ENCODE measurements around the gene ARMH1. TPM values are rescaled to one million over a fixed set of nuclear protein-coding genes. Genes with fewer than 3 reads are reported as not detected.

Gene ARMH1
- polyA plus RNA-seq, 1 of the 3 experiments (the other 2 are of a cell fraction): 6.6 TPM

- Histone ChIP-seq H3K27me3 (ENCODE audit: insufficient read depth) (no peaks in the 10 kb centered on the region), H3K4me2 (peak overlapping the region; percentile 50; the same call in 1 of the 2 replicates), H3K9me2 (no peaks in the 10 kb centered on the region), H4K20me1 (ENCODE audit: insufficient read depth) (no peaks in the 10 kb centered on the region), H3K27ac (ENCODE audit: low read depth in 2 of 2, low read length in 1 of 2) (peak overlapping the region; percentile 12 to 81; a peak in 3 of 4 replicates), H3K79me2 (ENCODE audit: insufficient read depth) (no peaks in the 10 kb centered on the region), H3K9me3 (no peaks in the 10 kb centered on the region), H3F3A (replicated peaks; ENCODE audit: insufficient read depth) (peaks cover 16% of the 10 kb centered on the region), H3K9ac (peak overlapping the region; percentile 63; the same call in 1 of the 2 replicates), H2AFZ (ENCODE audit: low read depth) (peak overlapping the region; percentile 46; the same call in 1 of the 2 replicates), H3K4me3 (ENCODE audit: low read depth in 2 of 2, low read length in 1 of 2) (no peak overlapping the region; a peak in 1 of 4 replicates), H3K36me3 (replicated peaks in 1 of 2; ENCODE audit: control insufficient read depth in 1 of 2, insufficient read depth in 2 of 2, low read length in 1 of 2) (no peaks in the 10 kb centered on the region), H3K4me1 (ENCODE audit: control insufficient read depth in 1 of 2, insufficient read depth in 2 of 2, low read depth in 1 of 2, low read length in 1 of 2) (no peaks in the 10 kb centered on the region)
- ChIA-PET POLR2A (interaction anchor here (0.6 to 0.8 kb wide), 2 partner anchors 10 to 97 kb away, joined by 3 read pairs; no protein-coding TSS in a partner anchor), CTCF (interaction anchor here (1.2 kb wide), 1 partner anchor 14 kb away, joined by 5 read pairs; no protein-coding TSS in a partner anchor)
- 42% methylated on average over 14 of the region's 14 CpGs for WGBS (ENCODE audit: low lambda C conversion rate)
- peak; percentile 43 for DNase-seq
- TF ChIP-seq ELF1 (IDR thresholded peaks at IDR 0.05) (peak; percentile 34; the same call in 1 of the 2 replicates), RXRA (IDR thresholded peaks at IDR 0.05; ENCODE audit: borderline replicate concordance, low read depth) (peak; percentile 38; the same call in 1 of the 2 replicates), SMC3 (IDR thresholded peaks at IDR 0.05; ENCODE audit: low read depth, low read length) (no peak), FOSL2 (IDR thresholded peaks at IDR 0.05; ENCODE audit: borderline replicate concordance, low read depth) (peak; percentile 40; the same call in 1 of the 2 replicates), GABPA (IDR thresholded peaks at IDR 0.05; ENCODE audit: low read depth) (no peak), ZBTB33 (IDR thresholded peaks at IDR 0.05; ENCODE audit: borderline replicate concordance, low read depth) (peak; percentile 93), RAD21 (IDR thresholded peaks at IDR 0.05; ENCODE audit: low read length) (no peak), JUND (IDR thresholded peaks at IDR 0.05) (peak; percentile 71), GATA2 (CRISPR knock-in tag; IDR thresholded peaks at IDR 0.05) (no peak), SIN3A (IDR thresholded peaks at IDR 0.05; ENCODE audit: borderline replicate concordance, low read depth, low read length) (peak; percentile 100), YY1 (IDR thresholded peaks at IDR 0.05; ENCODE audit: low read depth) (no peak; the same call in 1 of the 2 replicates), MEF2A (IDR thresholded peaks at IDR 0.05; ENCODE audit: borderline replicate concordance, low read depth) (no peak), NFIC (IDR thresholded peaks at IDR 0.05; ENCODE audit: borderline replicate concordance) (0 out of 2 replicates have a peak, but pooled peaks have one; percentile 34), MXI1 (IDR thresholded peaks at IDR 0.05; ENCODE audit: low read depth, low read length) (no peak), RFX5 (IDR thresholded peaks at IDR 0.05; ENCODE audit: low read length) (no peak), TCF12 (IDR thresholded peaks at IDR 0.05) (peak; percentile 42; the same call in 1 of the 2 replicates), TEAD4 (IDR thresholded peaks at IDR 0.05; ENCODE audit: borderline replicate concordance, insufficient read depth) (peak; percentile 61; the same call in 1 of the 2 replicates), USF2 (IDR thresholded peaks at IDR 0.05; ENCODE audit: borderline replicate concordance, low read depth, low read length) (no peak), POLR2AphosphoS5 (IDR thresholded peaks at IDR 0.05; ENCODE audit: low read depth, low read length) (peak; percentile 100), RCOR1 (IDR thresholded peaks at IDR 0.05; ENCODE audit: low read length) (no peak), MAX (IDR thresholded peaks at IDR 0.05; ENCODE audit: low read depth) (peak; percentile 41; the same call in 1 of the 2 replicates), TAF1 (IDR thresholded peaks at IDR 0.05; ENCODE audit: borderline replicate concordance, low read depth, low read length) (no peak; the same call in 1 of the 2 replicates)
- TF ChIP-seq, protein P1, sequence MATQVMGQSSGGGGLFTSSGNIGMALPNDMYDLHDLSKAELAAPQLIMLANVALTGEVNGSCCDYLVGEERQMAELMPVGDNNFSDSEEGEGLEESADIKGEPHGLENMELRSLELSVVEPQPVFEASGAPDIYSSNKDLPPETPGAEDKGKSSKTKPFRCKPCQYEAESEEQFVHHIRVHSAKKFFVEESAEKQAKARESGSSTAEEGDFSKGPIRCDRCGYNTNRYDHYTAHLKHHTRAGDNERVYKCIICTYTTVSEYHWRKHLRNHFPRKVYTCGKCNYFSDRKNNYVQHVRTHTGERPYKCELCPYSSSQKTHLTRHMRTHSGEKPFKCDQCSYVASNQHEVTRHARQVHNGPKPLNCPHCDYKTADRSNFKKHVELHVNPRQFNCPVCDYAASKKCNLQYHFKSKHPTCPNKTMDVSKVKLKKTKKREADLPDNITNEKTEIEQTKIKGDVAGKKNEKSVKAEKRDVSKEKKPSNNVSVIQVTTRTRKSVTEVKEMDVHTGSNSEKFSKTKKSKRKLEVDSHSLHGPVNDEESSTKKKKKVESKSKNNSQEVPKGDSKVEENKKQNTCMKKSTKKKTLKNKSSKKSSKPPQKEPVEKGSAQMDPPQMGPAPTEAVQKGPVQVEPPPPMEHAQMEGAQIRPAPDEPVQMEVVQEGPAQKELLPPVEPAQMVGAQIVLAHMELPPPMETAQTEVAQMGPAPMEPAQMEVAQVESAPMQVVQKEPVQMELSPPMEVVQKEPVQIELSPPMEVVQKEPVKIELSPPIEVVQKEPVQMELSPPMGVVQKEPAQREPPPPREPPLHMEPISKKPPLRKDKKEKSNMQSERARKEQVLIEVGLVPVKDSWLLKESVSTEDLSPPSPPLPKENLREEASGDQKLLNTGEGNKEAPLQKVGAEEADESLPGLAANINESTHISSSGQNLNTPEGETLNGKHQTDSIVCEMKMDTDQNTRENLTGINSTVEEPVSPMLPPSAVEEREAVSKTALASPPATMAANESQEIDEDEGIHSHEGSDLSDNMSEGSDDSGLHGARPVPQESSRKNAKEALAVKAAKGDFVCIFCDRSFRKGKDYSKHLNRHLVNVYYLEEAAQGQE (IDR thresholded peaks at IDR 0.05; ENCODE audit: low read depth, low read length): peak; percentile 67; the same call in 1 of the 2 replicates
- TF ChIP-seq, protein P2, sequence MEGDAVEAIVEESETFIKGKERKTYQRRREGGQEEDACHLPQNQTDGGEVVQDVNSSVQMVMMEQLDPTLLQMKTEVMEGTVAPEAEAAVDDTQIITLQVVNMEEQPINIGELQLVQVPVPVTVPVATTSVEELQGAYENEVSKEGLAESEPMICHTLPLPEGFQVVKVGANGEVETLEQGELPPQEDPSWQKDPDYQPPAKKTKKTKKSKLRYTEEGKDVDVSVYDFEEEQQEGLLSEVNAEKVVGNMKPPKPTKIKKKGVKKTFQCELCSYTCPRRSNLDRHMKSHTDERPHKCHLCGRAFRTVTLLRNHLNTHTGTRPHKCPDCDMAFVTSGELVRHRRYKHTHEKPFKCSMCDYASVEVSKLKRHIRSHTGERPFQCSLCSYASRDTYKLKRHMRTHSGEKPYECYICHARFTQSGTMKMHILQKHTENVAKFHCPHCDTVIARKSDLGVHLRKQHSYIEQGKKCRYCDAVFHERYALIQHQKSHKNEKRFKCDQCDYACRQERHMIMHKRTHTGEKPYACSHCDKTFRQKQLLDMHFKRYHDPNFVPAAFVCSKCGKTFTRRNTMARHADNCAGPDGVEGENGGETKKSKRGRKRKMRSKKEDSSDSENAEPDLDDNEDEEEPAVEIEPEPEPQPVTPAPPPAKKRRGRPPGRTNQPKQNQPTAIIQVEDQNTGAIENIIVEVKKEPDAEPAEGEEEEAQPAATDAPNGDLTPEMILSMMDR (IDR thresholded peaks at IDR 0.05): no peak
Observed at GRCh38 chr1:44721485-44722361, 47.2 kb downstream of the ARMH1 start.
